Nucleus accumbens (tissue), 56 donors: ENCODE measurements around the gene DNAH8.

Experiments
- DNase-seq, 56 donors: peaks; one replicate each; lab custom pipeline; 2025; lab: John Stamatoyannopoulos, UW

DNAH8 gene, protein sequence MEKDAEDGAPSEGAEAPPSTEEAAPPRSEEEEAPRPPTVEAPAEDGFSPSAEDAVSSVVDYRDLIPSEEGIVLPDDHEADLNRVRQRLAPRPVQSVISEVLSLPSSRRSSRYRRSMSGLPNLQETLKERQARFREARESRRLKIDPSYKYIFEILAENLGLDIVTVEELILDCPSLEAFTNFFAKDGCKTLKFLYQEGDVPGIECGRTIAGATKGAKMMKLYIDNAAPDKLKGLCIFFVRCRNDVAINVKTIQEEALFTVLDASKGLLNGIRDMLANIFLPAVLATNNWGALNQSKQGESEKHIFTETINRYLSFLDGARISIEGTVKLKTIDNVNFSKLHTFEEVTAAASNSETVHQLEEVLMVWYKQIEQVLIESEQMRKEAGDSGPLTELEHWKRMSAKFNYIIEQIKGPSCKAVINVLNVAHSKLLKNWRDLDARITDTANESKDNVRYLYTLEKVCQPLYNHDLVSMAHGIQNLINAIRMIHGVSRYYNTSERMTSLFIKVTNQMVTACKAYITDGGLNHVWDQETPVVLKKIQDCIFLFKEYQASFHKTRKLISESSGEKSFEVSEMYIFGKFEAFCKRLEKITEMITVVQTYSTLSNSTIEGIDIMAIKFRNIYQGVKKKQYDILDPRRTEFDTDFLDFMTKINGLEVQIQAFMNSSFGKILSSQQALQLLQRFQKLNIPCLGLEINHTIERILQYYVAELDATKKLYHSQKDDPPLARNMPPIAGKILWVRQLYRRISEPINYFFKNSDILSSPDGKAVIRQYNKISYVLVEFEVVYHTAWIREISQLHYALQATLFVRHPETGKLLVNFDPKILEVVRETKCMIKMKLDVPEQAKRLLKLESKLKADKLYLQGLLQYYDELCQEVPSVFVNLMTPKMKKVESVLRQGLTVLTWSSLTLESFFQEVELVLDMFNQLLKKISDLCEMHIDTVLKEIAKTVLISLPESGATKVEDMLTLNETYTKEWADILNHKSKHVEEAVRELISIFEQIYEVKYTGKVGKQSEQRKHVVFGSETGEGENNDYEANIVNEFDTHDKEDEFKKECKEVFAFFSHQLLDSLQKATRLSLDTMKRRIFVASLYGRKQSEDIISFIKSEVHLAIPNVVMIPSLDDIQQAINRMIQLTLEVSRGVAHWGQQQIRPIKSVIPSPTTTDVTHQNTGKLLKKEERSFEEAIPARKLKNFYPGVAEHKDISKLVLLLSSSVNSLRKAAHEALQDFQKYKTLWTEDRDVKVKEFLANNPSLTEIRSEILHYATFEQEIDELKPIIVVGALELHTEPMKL (N-terminal part only)

DNA sequence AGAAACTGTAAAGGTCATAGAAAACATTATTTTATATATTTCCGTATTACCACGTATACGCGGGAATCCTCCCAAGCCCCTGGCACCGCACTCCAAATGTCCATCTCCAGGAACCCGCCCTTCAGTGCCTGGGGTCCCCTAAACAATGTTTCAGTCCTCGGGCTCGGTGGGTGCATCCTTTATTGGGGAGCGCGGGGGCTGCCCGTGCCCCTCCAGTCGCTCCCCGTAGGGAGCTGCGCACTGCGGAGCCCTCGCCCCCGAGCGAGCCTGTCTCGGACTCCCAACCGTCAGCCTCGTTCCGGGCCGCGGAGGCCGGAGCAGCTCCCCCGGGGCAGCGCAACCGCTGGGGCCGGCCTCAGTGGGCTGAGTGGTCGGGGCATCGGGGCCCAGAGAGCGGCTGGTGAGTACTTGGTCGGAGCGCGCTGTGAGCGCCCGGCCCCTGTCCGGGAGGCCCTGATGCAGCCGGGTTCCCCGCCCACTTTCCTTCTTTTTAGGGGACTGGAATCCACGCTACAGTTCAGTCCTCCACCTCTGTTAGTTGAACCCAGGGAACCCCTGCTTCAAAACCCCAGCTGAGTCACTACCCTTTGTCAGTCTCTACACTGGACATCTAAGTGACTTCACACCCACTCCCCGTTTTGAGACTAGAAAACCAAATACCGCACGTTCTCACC, at the start of gene DNAH8:
DNAH8 (plus strand) TSS at position 296 of the 674 bp plus-strand sequence. CDS start 7,499 bp downstream, outside the sequence.
- no peak for DNase-seq

GRCh38 chr6:38671885-38672467, 43.1 kb upstream of the DNAH8 start:
- peak in 2 of 56 donors; percentile 4 to 10 for DNase-seq

DNA sequence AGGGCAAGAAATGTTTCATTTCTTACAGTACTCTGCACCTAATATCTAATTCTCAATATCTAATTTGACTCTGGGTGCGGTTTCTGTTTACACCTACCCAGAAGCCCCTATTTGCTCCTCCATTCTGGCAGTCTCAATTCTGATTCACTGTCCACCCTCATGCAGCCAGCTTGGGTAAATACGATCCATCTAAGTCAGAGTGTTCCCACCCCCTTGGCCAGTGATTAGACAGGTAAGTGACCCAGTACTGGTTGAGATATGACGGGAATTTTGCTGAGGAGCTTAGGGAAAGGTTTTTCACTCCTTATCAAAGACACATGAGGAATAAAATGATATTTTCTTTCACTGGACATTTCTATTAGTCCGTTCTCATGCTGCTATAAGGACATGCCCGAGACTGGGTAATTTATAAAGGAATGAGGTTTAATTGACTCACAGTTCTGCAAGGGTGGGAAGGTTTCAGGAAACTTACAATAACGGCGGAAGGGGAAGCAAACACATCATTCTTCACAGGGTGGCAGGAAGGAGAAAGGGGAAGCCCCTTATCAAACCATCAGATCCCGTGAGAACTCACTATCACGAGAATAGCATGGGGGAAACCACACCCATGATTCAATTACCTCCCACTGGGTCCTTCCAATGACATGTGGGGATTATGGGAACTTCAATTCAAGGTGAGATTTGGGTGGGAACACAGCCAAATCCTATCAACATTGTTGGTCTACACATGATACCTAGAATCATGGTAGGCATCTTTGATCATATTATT, 41.5 kb upstream of the DNAH8 start:
- no peak for DNase-seq

DNA sequence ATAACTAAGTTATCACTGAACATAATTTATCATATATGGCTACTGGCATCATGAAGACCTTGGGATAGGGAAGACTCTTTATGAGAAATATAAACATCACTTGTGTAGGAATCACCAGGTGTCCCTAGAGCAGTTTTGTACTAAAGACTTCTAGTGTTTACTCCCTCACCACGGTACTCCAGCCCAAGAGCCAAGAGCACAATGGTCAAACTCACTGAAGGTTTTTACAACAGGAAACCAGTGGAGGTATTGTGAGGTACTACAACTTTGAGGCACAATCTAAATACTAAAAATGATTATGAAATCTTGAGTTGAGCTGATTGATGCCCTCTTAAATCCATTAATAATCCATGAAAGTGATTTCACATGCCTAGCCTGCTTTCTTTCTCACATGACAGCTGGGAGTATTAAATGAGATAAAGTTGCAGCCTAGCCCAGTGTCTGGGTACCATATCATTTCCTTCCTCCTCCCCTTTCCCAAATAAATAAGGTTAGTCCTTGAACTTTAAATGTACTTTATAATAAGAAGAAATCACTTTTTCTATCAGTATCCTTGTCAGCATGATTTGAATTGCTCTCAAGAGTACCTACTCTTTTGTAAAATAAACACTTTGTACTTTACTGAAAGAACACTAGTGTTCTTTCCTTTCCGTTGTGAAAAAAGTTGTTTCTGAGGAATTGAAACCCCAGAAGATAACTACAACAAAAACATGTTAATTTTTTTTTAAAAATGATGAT, 38.7 kb upstream of the DNAH8 start:
- no peak for DNase-seq

GRCh38 chr6:38676974-38677544, 38.1 kb upstream of the DNAH8 start:
- no peak for DNase-seq

GRCh38 chr6:38678178-38678760, 36.8 kb upstream of the DNAH8 start:
- DNase-seq = no peak

DNA sequence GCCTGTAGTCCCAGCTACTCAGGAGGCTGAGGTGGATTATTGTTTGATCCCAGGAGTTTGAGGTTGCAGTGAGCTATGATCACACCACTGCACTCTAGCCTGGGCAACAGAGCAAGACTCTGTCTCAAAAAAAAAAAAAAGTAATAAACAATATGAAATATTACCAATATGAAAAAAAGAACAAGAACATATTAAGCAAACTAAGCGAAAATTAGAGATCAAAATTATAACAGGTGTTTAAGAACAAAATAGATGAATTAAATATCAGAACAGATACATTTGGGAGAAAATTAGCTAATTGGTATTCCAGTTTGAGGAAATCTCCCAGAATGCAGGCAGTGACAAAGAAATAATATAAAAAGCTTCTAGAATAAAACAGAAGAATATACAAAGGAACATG, 35.4 kb upstream of the DNAH8 start:
- no peak for DNase-seq

DNA sequence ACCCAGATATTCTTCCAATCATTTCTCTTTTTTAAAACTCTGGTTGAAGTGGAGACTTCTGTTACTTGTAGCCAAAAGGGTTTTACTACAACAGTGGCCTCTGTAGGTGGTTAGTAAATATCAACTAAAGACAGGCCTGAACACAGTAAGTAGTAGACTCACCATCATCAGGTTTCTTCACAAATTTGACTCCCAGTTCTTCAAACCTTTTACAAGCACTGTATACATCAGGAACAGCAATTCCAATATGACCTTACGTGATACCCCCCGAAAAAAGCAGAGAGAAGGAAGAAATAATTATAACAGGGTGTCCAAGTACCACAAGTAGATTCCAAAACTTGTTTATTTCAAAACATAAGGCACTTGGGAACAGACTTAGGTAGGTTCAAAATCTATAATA, 33.3 kb upstream of the DNAH8 start:
- no peak for DNase-seq

- DNase-seq = no peak
Observed at GRCh38 chr6:38684237-38684636, 30.9 kb upstream of the DNAH8 start.

DNA sequence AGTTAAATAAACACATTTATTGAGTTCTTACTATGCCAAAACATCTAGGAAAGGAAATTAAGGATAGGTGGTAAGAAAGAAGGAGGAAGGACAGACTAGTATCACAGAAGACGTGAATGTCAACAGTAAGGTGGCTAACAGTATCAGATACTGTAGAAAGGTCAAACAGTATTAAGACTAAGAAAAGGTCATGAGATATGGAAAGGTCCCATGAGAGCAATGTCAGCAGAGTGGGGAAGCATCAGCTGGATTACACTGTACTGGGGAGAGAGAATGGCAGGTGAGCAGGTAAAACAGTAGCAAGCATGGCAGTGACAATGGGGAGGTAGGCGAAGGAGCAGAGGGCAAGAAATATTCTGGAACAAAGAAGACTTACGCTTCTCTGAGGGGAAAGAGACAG, 30.2 kb upstream of the DNAH8 start:
- DNase-seq = no peak

DNA sequence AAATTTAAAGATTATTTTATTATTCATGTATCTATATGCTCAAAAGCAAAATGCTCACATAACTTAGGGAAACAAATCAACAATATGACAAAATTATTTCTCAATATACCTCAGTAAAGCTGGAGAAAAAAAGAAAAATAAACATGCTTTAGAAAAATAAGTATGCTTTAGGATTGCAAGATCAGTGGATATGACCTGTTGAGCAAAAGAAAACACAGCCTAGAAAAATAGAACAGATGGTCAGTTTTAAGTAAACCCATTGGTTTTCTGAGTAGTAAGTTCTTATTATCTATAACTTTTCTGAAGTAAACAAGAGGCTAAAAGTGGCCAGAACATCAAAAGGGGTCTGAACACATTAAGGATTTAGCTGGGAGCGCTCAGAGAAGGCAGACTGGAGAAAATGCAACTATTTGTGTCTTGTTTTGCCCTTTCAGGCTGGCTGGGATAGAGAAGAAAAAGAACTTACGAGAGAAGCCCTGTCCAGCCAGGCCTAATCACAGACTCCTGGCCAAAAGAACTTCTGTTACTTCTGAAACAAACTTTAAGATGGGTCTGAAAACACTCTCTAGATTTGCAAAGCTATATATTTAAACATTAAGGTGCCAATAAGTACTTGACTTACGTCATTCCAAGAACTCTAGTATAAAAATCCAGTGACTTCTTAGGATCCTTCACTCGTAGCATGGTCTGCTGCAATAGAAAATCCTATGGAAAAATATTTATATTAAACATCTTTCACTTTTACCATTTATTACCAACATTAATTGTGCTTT, 28.7 kb upstream of the DNAH8 start:
- DNase-seq = no peak

- DNase-seq = no peak
Observed at GRCh38 chr6:38687043-38687353, 28.1 kb upstream of the DNAH8 start.

- DNase-seq = no peak
Observed at GRCh38 chr6:38687549-38687948, 27.6 kb upstream of the DNAH8 start.

DNA sequence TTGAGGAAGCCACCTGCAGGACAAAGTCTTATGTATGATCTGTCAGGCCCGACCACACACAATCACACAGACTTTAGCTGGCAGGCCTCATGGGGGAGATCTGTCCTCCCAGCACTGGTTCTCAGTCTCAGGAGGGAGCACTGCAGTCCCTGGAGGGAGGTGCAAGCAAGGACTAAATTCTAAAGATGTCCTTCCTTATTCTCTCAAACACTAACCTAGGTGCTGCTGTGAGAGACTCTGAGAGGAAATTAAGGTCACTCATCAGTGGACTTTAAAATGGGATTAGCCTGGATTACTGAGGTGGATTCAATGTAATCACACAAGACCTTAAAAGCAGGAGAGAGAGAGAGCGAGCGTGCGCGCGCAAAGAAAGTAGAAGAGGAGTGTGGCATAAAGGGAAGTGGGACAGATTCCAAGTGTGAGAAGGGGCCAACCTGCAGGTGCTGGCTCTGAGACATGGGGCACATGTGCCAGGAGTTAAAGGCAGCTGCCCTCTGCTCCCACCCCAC, 26.5 kb upstream of the DNAH8 start:
- DNase-seq = peak in 2 of 56 donors; percentile 2 to 10

DNA sequence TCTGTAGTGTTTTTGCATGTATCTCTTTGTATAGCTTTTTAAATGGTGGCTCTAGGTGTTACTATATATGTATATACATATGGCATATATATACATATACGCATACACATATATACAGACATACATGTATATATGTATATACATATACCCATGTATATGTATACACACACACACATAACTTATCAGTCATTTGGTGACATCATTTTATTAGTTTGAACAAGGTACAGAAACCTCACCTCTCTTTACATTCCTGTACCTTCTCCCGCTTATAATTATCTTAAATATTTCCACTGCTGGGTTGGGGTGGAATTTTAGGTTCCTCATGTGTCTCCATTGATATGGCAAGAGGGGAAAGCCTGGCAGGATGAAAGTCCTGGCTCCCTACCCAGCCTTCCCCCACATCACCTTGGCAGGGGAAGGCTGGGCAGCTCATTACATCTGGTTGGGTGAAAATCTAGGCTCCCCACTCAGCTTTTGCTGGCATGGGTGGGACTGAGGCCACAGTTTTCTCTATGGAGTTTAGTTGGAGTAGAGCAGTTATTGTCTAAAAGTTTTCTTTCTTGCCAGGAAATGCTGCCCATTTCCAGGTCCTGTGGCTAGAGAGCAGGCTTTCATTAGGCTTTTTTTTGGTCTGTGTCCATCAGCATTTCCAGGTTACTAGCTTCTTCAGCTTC, 19.7 kb upstream of the DNAH8 start:
- peak in 14 of 56 donors; percentile 3 to 36 (median 16) for DNase-seq

GRCh38 chr6:38695933-38696332, 19.2 kb upstream of the DNAH8 start:
- DNase-seq = no peak
